ENCODE measurements around the gene IL1R2.

Gene IL1R2

GRCh38 chr2:101963198-101963597 is 28.6 kb upstream of the IL1R2 start:
- no peak for DNase-seq (ENCODE audit: low read depth)
- no peak for TF ChIP-seq CTCF (IDR thresholded peaks at IDR 0.05; ENCODE audit: insufficient read depth, low read depth, low read length, missing control alignments)
- no peak overlapping the region for H3K4me3 ChIP-seq (ENCODE audit: low read depth, low read length)

- no peak overlapping the region for H3K4me3 ChIP-seq (ENCODE audit: low read depth, low read length)
- no peak for DNase-seq (ENCODE audit: low read depth)
- no peak for TF ChIP-seq CTCF (IDR thresholded peaks at IDR 0.05; ENCODE audit: insufficient read depth, low read depth, low read length, missing control alignments)
These were observed 23.8 kb upstream of the IL1R2 start for GRCh38 chr2:101967826-101968513.

GRCh38 chr2:101969723-101970122 is 22.0 kb upstream of the IL1R2 start:
- no peak for TF ChIP-seq CTCF (IDR thresholded peaks at IDR 0.05; ENCODE audit: insufficient read depth, low read depth, low read length, missing control alignments)
- DNase-seq (ENCODE audit: low read depth), result no peak
- H3K4me3 ChIP-seq (ENCODE audit: low read depth, low read length), result no peak overlapping the region

GRCh38 chr2:101970901-101971300 is 20.9 kb upstream of the IL1R2 start:
- DNase-seq (ENCODE audit: low read depth), result no peak
- H3K4me3 ChIP-seq (ENCODE audit: low read depth, low read length), result no peak overlapping the region
- no peak for TF ChIP-seq CTCF (IDR thresholded peaks at IDR 0.05; ENCODE audit: insufficient read depth, low read depth, low read length, missing control alignments)

GRCh38 chr2:101971836-101972235 is 19.9 kb upstream of the IL1R2 start:
- no peak for DNase-seq (ENCODE audit: low read depth)
- TF ChIP-seq CTCF (IDR thresholded peaks at IDR 0.05; ENCODE audit: insufficient read depth, low read depth, low read length, missing control alignments), result no peak
- no peak overlapping the region for H3K4me3 ChIP-seq (ENCODE audit: low read depth, low read length)

GRCh38 chr2:101972621-101973434 is 18.9 kb upstream of the IL1R2 start:
- no peak overlapping the region for H3K4me3 ChIP-seq (ENCODE audit: low read depth, low read length)
- no peak for DNase-seq (ENCODE audit: low read depth)
- TF ChIP-seq CTCF (IDR thresholded peaks at IDR 0.05; ENCODE audit: insufficient read depth, low read depth, low read length, missing control alignments), result no peak

All from GM12865 (cell line).